Parathyroid adenoma (tissue), 2 donors: ENCODE results near the gene SUSD4.

Experiments used
- H2AFZ ChIP-seq: fragments of 300-600 bp; sonication (generic); one replicate; pipeline ENCODE4 v1.7.0; 2017; ENCODE audit warnings: antibody characterized with exemption, mild to moderate bottlenecking
- H3K27ac ChIP-seq: fragments of 300-600 bp; sonication (generic); one replicate; pipeline ENCODE4 v1.7.0; 2017
- H3K27me3 ChIP-seq: fragments of 300-600 bp; sonication (generic); one replicate; pipeline ENCODE4 v1.7.0; 2017; ENCODE audit warnings: low read length; ENCODE audit not compliant: control insufficient read depth, insufficient read depth
- H3K36me3 ChIP-seq: fragments of 300-600 bp; sonication (generic); one replicate; pipeline ENCODE4 v1.7.0; 2017; ENCODE audit warnings: low read length; ENCODE audit not compliant: control insufficient read depth, insufficient read depth
- H3K4me1 ChIP-seq: fragments of 300-600 bp; sonication (generic); one replicate; pipeline ENCODE4 v1.7.0; 2017; ENCODE audit warnings: control low read depth
- H3K4me2 ChIP-seq: fragments of 300-600 bp; sonication (generic); one replicate; pipeline ENCODE4 v1.7.0; 2017; ENCODE audit warnings: low read length
- H3K4me3 ChIP-seq: fragments of 300-600 bp; sonication (generic); one replicate; pipeline ENCODE4 v1.7.0; 2017; ENCODE audit warnings: low read depth, low read length
- H3K79me2 ChIP-seq: fragments of 300-600 bp; sonication (generic); one replicate; pipeline ENCODE4 v1.7.0; 2017; ENCODE audit warnings: control low read depth
- H3K9ac ChIP-seq: fragments of 300-600 bp; sonication (generic); one replicate; pipeline ENCODE4 v1.7.0; 2017; ENCODE audit warnings: mild to moderate bottlenecking
- H3K9me3 ChIP-seq: fragments of 300-600 bp; sonication (generic); one replicate; pipeline ENCODE4 v1.7.0; 2017; ENCODE audit warnings: low read length; ENCODE audit not compliant: control insufficient read depth
- CTCF ChIP-seq: fragments of 300-600 bp; sonication (generic); IDR thresholded peaks from one replicate; pipeline ENCODE4 v1.7.0; 2017; ENCODE audit warnings: antibody characterized with exemption, mild to moderate bottlenecking
- donor health status: primary hyperparathyroidism.

The SUSD4 gene

DNA sequence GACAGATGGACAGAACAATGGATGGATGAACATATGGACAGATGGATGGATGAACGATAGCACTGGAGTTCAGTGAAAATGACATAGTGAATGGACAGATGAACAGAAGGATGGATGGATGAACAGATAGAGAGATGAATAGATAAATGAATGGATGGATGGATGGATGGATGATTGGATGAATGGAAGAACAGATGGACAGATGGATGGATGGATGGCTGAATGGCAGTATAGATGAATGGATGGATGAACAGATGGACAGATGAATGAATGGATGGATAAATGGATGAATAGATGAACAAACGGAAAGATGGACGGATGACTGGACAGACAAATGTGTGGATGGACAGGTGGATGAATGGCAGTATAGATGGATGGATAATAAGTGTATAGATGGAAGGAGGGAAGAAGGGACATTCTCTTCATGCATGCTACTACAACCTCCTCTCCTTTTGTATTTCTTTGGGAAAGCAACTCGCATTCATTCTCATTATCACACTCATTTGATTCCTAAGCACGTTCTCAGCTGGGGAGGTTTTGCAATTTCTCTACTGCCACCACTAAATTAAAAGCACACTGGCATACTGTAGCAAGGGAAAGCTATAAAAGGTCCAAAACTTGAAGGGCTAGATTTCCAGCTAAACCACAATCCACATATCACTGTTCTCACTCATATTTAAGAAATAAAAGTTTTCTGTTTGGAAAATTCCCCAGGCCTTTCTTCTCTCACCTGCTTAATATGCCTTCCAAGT is 34.1 kb downstream of the SUSD4 start:
- no peak overlapping the region for H2AFZ ChIP-seq
- H3K27me3 ChIP-seq: no peaks in the 10 kb centered on the region
- no peaks in the 10 kb centered on the region for H3K9me3 ChIP-seq
- H3K4me2 ChIP-seq: no peak overlapping the region
- peaks cover 20% of the 10 kb centered on the region for H3K4me1 ChIP-seq
- H3K36me3 ChIP-seq: no peaks in the 10 kb centered on the region
- no peaks in the 10 kb centered on the region for H3K79me2 ChIP-seq
- no peak for TF ChIP-seq CTCF
- peak overlapping the region; percentile 81 for H3K27ac ChIP-seq
- no peak overlapping the region for H3K9ac ChIP-seq
- no peak overlapping the region for H3K4me3 ChIP-seq

DNA sequence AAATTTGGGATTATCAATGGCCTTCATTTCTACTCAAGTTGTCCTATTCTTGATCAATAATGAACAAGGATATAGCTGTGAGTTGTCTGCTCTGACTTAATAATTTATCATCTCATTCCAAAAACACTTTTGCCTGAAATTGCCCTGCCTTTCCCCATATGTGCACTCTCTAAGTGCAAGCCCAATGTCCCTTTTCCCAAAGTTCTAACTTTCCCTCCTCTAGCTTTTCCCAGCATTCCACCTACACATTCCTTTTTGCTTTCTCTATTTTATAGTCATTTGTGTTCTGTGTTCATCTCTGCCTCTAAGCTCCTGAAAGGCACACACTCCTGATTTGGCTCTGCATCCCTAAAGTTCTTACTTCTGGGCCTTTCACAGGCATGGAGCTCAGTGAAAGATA is 34.7 kb downstream of the SUSD4 start:
- no peak overlapping the region for H3K27ac ChIP-seq
- no peak overlapping the region for H3K4me2 ChIP-seq
- H3K9ac ChIP-seq: no peak overlapping the region
- H3K4me3 ChIP-seq: no peak overlapping the region
- no peaks in the 10 kb centered on the region for H3K27me3 ChIP-seq
- H3K79me2 ChIP-seq: no peaks in the 10 kb centered on the region
- H2AFZ ChIP-seq: no peak overlapping the region
- TF ChIP-seq CTCF: no peak
- peaks cover 20% of the 10 kb centered on the region for H3K4me1 ChIP-seq
- H3K9me3 ChIP-seq: no peaks in the 10 kb centered on the region
- H3K36me3 ChIP-seq: no peaks in the 10 kb centered on the region

DNA sequence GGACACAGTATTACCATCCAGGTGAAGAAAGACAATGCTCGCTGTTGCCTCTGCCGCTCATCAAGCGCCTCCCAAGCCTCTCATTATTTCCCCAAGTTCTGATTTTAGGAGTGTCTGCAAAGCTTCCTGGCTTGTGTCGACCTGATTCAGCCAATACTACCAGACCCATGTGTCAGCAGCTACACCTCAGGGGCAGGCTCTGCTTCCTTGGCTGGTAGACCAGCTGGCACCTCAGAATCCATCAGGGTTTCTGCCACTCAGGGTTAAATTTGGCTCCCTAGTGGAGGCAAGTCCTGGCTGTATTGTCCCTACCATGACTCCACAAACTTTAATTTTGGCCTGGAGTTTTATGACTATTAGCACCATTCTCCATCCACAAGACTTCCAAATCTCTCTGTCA is 35.4 kb downstream of the SUSD4 start:
- Histone ChIP-seq H3K27me3 (no peaks in the 10 kb centered on the region), H3K4me1 (peaks cover 20% of the 10 kb centered on the region), H3K9ac (no peak overlapping the region), H2AFZ (no peak overlapping the region), H3K36me3 (no peaks in the 10 kb centered on the region), H3K4me3 (no peak overlapping the region), H3K4me2 (no peak overlapping the region), H3K27ac (peak overlapping the region; percentile 36), H3K9me3 (no peaks in the 10 kb centered on the region), H3K79me2 (no peaks in the 10 kb centered on the region)
- no peak for TF ChIP-seq CTCF

DNA sequence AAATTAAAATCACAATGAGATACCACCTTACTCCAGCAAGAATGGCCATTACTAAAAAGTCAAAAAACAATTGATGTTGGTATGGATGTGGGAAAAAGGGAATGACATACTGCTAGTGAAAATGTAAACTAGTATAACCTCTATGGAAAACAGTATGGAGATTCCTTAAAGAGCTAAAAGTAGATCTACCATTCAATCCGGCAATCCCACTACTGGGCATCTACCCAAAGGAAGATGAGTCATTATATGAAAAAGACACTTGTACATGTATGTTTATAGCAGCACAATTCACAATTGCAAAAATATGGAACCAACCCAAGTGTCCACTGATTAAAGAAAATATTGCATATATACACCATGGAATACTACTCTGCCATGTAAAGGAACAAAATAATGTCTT is 37.2 kb downstream of the SUSD4 start:
- H3K79me2 ChIP-seq: no peaks in the 10 kb centered on the region
- peaks cover 17% of the 10 kb centered on the region for H3K4me1 ChIP-seq
- H3K9ac ChIP-seq: no peak overlapping the region
- no peaks in the 10 kb centered on the region for H3K36me3 ChIP-seq
- H3K4me3 ChIP-seq: no peak overlapping the region
- H2AFZ ChIP-seq: no peak overlapping the region
- no peak overlapping the region for H3K27ac ChIP-seq
- no peaks in the 10 kb centered on the region for H3K27me3 ChIP-seq
- no peak overlapping the region for H3K4me2 ChIP-seq
- H3K9me3 ChIP-seq: no peaks in the 10 kb centered on the region
- TF ChIP-seq CTCF: no peak
